ELR (cell line): Measurements from ENCODE around the gene PEPD.
"Not testable (repeated sequence)": the region's sequence is repeated elsewhere in the genome, so short reads cannot be mapped to it uniquely, and the experiment has no call there.

Experiments used
- DNase-seq: peaks from one replicate; pipeline ENCODE4 v3.0.0-alpha.2; 2015; ENCODE audit warnings: low read depth

The PEPD gene

GRCh38 chr19:33521480-33522370 is at the start of gene PEPD:
Gene PEPD, minus strand, starts transcription at chr19:33521791. Its CDS starts 31 bp downstream, at chr19:33521760.
- peak; percentile 91 for DNase-seq

GRCh38 chr19:33569821-33570220 is 48.2 kb upstream of the PEPD start:
- no peak for DNase-seq

- DNase-seq = no peak
Observed at GRCh38 chr19:33568706-33569105, 47.1 kb upstream of the PEPD start.

GRCh38 chr19:33564836-33565338 is 43.3 kb upstream of the PEPD start:
- no peak for DNase-seq

- no peak for DNase-seq
Observed at GRCh38 chr19:33562636-33563035, 41.0 kb upstream of the PEPD start.

GRCh38 chr19:33561666-33562065 is 40.1 kb upstream of the PEPD start:
- not testable (repeated sequence) for DNase-seq

GRCh38 chr19:33561261-33561660 is 39.7 kb upstream of the PEPD start:
- no peak for DNase-seq

- no peak for DNase-seq
Observed at GRCh38 chr19:33559996-33560395, 38.4 kb upstream of the PEPD start.

- DNase-seq = no peak
Observed at GRCh38 chr19:33558856-33559255, 37.3 kb upstream of the PEPD start.

GRCh38 chr19:33558151-33558550 is 36.6 kb upstream of the PEPD start:
- DNase-seq = no peak

- DNase-seq = no peak
Observed at GRCh38 chr19:33557720-33558119, 36.1 kb upstream of the PEPD start.

GRCh38 chr19:33557196-33557595 is 35.6 kb upstream of the PEPD start:
- no peak for DNase-seq

GRCh38 chr19:33556261-33556660 is 34.7 kb upstream of the PEPD start:
- no peak for DNase-seq

GRCh38 chr19:33555726-33556125 is 34.1 kb upstream of the PEPD start:
- not testable (repeated sequence) for DNase-seq

- no peak for DNase-seq
Observed at GRCh38 chr19:33554821-33555220, 33.2 kb upstream of the PEPD start.

GRCh38 chr19:33554391-33554790 is 32.8 kb upstream of the PEPD start:
- DNase-seq = no peak

- DNase-seq = no peak
Observed at GRCh38 chr19:33553530-33554310, 32.1 kb upstream of the PEPD start.

GRCh38 chr19:33552928-33553279 is 31.3 kb upstream of the PEPD start:
- no peak for DNase-seq

- DNase-seq = no peak
Observed at GRCh38 chr19:33552191-33552927, 30.8 kb upstream of the PEPD start.

- no peak for DNase-seq
Observed at GRCh38 chr19:33551676-33552075, 30.1 kb upstream of the PEPD start.

- DNase-seq = no peak
Observed at GRCh38 chr19:33550768-33551167, 29.2 kb upstream of the PEPD start.

- DNase-seq = no peak
Observed at GRCh38 chr19:33547676-33548075, 26.1 kb upstream of the PEPD start.
